ENCODE measurements around the gene RAD23B. TPM values are rescaled to one million over a fixed set of nuclear protein-coding genes. Genes with fewer than 3 reads are reported as not detected.
A peak's percentile ranks its signal among the peaks of the same experiment; 100 is the strongest.

RAD23B gene
- total RNA-seq, 1 donor from 2014 or later: 91.8 TPM

DNA sequence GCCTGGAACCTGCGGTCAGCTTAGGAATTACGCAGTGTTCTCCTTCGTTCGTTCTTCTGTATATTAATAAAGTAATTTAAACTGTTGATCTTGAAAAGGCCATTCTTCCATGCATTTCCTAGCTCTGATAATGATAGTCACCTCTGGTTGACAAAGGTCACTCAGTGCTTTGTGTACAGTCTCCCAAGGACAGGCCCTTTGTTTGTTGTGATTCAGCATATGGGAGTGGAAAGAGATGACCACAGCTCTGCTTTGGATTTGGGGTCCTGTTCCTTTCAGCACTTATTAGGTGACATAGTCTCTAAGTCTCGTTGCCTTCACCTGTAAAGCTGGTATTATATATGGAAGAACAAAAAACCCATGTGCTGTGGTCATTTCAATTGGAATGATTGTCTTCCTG is 39.6 kb downstream of the RAD23B start:
- DNase-seq (no peak), ATAC-seq (ENCODE audit: poor library complexity) (peak; percentile 59)
- intact Hi-C loops (cut with DNase I): no loop called here

DNA sequence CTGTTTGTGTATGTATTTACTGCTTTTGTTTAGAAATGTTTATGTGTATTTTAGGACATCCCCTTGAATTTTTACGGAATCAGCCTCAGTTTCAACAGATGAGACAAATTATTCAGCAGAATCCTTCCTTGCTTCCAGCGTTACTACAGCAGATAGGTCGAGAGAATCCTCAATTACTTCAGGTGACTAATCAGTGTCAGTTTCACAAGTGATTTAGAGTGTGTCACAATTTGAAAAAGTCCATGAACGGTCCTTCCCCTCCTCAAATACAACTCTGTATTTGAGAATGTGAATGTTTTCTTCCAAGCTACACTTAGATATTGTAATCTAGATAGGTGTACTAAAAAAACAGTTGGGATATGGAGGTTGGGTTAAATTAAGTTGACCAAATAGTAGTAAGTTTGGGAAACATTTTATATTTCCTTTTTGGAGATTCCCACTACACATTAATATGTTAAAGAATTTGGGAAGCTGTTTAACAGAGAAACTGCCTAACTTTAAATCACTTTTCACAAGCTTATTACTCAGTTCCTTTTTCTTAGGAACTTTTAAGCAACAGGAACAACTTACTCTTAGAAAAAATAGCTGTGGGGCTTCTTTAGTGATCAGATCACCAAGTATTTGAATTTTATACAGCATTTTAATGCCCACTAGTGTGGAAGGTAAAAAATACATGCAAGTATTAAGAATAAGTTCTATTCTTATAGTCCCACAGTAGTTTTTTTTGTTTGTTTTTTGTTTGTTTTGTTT is 40.9 kb downstream of the RAD23B start:
- DNase-seq: no peak
- no peak for ATAC-seq (ENCODE audit: poor library complexity)
- intact Hi-C loops (cut with DNase I): no loop called here

DNA sequence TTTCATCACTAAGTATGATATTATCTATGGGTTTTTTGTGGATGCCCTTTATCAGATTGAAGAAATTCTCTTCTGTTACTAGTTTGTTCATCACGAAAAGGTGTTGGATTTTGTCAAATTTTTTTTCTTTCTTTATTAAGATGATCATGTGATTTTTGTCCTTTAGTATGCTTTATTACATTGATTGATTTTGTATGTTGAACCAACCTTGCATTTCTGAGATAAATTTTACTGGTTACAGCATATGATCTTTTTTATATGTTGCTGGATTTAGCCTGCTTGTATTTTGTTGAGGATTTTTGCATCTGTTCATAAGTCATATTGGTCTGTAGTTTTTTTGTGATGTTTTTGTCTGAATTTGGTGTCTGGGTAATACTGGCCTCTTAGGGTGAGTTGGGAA is 42.8 kb downstream of the RAD23B start:
- ATAC-seq (ENCODE audit: poor library complexity) (no peak), DNase-seq (no peak)
- intact Hi-C loops (cut with DNase I): no loop called here

DNA sequence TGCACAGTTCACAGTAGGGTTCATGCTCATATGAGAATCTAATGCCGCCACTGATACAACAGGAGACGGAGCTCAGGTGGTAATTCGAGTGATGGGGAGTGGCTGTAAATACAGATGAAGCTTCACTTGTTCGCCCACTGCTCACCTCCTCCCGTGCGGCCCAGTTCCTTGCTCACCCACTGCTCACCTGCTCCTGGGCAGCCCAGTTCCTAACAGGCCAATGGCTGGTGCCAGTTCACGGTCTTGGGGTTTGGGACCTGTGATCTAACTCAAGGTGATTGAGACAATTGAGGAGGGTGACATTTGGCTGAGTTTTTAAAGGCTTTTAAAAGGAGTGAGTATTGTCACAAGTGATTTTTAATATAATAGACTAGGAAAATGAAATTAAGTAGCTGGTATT is 45.4 kb downstream of the RAD23B start:
- DNase-seq (no peak), ATAC-seq (ENCODE audit: poor library complexity) (peak; percentile 29)
- intact Hi-C loops (cut with DNase I): no loop called here

GRCh38 chr9:107330420-107330819 is 47.3 kb downstream of the RAD23B start:
- DNase-seq (no peak), ATAC-seq (ENCODE audit: poor library complexity) (no peak)
- intact Hi-C loops (cut with DNase I): no loop called here

- DNase-seq (no peak), ATAC-seq (ENCODE audit: poor library complexity) (no peak)
- intact Hi-C loops (cut with DNase I): no loop called here
Observed at GRCh38 chr9:107332883-107333282, 49.8 kb downstream of the RAD23B start.

DNA sequence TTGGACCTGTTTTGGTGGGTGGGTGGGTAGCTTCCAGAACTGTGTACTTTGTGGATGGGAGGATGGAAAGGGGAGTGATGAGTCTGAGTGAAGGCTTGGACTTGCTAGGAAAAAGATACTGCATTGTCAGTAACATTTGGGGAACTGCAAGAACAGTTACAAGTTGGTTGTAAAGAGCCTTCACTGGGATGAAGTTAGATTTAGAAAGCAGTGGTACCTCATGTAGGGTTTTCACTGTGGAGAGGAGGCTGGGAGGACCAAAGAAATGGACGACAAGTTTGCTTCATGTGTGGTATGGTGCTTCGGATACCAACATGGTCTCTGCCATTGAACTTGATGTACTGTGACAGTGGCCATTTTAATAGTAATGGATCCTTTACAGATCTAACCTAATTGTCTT is 50.3 kb downstream of the RAD23B start:
- no peak for ATAC-seq (ENCODE audit: poor library complexity)
- intact Hi-C loops (cut with DNase I): no loop called here
- DNase-seq: no peak

GRCh38 chr9:107334103-107334776 is 51.2 kb downstream of the RAD23B start:
- DNase-seq (no peak), ATAC-seq (ENCODE audit: poor library complexity) (no peak)
- intact Hi-C loops (cut with DNase I): no loop called here

DNA sequence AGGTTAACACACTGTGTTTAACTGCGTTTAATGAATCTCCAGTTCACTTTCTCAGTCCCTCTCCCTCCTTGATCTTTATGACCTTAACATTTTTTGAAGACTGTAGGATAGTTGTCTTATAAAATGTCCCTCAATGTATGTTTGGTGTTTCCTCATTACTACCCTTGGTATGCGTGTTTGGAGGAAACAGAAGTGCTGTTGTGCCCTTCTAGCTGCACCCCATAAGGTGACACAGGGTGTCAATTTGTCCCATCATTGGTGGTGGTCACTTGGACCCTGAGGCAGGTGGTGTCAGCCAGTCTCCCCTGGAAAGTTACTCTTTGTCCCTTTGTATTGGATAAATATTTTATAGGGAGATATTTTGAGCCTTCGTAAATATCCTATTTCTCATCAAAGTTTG is 52.3 kb downstream of the RAD23B start:
- intact Hi-C loops (cut with DNase I): no loop called here
- no peak for DNase-seq
- no peak for ATAC-seq (ENCODE audit: poor library complexity)

GRCh38 chr9:107336718-107337360 is 53.8 kb downstream of the RAD23B start:
- intact Hi-C loops (cut with DNase I): no loop called here

GRCh38 chr9:107337676-107338590 is 54.9 kb downstream of the RAD23B start:
- intact Hi-C loops (cut with DNase I): no loop called here
- ATAC-seq (ENCODE audit: poor library complexity) (peak; percentile 7), DNase-seq (no peak)

More at GRCh38 chr9:107336718-107337360, 53.8 kb downstream of the RAD23B start:
- DNase-seq (no peak), ATAC-seq (ENCODE audit: poor library complexity) (no peak)

DNA sequence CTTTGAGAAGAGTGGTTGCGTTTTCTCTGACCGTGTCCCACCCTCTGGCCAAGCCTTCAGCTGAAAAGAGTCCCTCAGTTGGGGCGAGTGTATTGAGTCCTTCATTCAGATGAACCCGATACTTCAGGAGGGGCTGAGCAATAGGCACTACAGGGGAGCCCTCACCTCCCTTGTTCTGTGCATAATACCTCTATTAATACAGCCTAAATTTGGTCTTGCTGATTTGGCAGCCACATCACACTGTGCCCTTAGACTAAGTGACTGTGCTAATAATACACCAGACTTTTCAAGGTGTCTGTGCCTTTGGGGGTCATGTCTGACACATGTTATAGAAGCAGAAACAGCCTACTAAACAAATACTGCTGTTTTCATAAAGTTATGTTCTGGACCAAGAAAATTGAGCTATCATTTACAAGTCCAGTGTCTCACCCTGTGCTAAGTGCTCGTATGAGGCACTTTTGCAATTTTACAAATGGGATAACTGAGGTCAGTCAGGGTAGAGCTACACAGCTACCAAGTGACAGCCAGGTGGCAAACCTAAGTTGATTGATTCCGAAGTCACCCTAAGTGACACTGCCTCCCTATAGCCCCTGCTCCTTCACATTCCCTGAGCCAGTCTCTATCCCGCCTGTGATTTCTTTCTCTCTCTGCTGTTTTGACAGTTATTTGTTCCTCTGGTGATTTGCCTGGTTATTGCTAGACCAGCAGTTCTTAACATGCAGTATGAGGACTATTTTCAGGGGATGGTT is 56.0 kb downstream of the RAD23B start:
- DNase-seq (no peak), ATAC-seq (ENCODE audit: poor library complexity) (peak; percentile 26)
- intact Hi-C loops (cut with DNase I): no loop called here

DNA sequence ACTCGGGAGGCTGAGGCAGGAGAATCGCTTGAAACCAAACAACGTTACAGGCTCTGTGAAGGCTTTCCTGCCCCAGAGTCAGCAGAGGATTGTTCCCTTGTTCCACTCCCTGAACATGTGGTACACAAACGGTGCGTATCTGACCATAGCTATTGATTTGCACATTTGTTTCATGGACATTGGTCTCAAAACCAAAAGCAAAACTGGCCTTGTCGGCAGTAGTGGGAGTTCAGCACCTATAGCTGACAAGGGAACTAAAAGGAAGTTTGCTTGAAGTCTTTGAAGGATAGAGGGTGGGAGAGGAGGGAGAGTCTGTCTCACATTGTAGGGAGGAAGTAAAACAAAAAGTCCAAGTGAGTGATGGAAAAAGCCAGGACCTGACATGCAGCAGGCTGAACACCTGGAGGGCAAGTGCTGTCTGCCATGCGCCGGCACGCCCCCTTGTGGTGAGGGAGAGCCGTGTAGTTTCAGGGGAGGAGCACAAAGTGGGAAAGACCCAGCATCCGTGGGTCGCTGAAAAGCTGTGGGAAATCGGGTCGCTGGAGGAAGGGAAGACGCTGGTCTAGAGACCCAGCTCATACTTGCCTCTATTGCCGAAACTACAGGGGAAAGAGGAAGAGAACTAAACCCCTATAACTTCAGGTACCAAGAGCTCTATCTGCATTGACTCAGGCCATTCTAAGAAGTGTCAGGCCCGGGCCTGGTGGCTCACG is 58.0 kb downstream of the RAD23B start:
- DNase-seq (peak; percentile 87), ATAC-seq (ENCODE audit: poor library complexity) (peak; percentile 66)
- intact Hi-C loops (cut with DNase I): loop anchor here (10.0 kb wide), 1 partner anchor 96 kb away; no protein-coding TSS in a partner anchor

DNA sequence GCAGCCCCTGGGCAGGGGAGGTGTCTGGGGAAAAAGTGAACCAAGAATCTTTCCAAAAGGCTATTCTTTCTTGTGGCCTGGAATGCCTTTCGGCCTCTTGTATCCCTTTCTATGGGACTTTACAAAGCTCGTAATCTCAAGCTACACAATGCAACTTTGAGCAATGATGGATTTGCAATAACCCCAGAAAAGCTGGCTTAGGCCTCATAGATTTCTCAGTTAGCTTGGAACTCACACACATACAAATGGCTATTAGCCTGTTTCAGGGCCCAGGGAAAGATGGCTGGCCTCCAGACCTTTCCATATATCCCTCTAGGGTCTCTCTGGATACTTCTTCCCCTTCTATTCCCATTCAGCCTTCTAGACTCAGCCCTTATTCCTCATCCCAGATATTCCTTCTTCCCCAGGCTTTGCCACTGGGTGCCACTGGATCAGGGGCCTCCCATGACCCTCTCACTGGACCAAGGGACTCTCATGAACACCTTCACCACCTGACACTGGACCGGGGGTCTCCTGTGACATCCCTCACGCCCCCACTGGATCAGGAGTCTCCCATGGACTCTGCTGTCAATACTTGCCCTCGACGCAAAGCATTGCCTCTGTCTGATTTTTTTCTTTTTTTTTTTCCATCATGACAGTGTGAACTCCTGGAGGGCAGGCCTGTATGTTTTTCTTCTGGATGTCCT is 59.5 kb downstream of the RAD23B start:
- no peak for ATAC-seq (ENCODE audit: poor library complexity)
- DNase-seq: no peak
- intact Hi-C loops (cut with DNase I): loop anchor here (10.0 kb wide), 1 partner anchor 98 kb away; no protein-coding TSS in a partner anchor

DNA sequence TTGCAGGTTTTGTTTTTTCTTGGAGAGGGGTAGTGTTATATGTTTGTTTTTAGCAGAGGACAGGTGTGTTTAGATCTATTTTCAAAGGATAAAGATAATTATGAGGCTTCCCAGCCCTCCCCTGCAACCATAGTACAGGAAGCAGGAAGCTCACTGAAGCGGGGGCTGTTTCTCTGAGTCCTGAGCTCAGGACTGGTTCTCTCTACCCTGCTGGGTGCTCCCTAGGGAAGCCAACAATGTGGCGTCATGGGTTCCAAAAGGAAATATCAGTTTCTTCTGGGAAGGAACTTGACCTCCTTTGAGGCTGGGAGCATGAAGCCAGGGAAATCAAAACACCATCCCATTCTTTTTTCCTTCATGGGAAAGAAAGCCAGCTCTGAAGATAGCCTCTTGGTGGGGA is 62.2 kb downstream of the RAD23B start:
- DNase-seq: no peak
- intact Hi-C loops (cut with DNase I): loop anchor here (10.0 kb wide), 1 partner anchor 101 kb away; no protein-coding TSS in a partner anchor
- ATAC-seq (ENCODE audit: poor library complexity): no peak

DNA sequence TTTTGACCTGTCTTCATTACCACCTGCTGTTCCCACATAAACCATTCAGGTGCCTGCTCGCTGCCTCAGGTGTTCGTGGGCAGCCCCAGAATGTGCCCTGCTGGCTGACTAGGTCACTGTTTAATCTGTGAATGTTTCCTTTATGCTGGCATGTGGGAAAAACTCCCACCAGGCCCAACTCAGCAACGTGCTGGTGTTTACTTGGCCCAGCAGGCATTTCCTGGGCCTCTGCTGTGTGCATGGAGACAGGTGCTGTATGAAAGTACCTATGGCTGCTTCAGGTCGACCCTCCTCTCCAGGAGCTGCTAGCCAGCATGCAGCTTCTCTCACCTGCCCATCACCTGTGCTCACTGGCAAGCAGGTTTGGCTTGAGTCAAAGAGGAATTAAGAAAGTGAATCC is 65.8 kb downstream of the RAD23B start:
- no peak for ATAC-seq (ENCODE audit: poor library complexity)
- no peak for DNase-seq
- intact Hi-C loops (cut with DNase I): loop anchor here (10.0 kb wide), 1 partner anchor 104 kb away; no protein-coding TSS in a partner anchor

GRCh38 chr9:107350443-107350842 is 67.4 kb downstream of the RAD23B start:
- no peak for DNase-seq
- ATAC-seq (ENCODE audit: poor library complexity): no peak
- intact Hi-C loops (cut with DNase I): no loop called here

Data from Right ventricle myocardium superior (tissue), 1 donor.